ENCODE data around the gene TRIM2. TPM values are rescaled to one million over a fixed set of nuclear protein-coding genes. Genes with fewer than 3 reads are reported as not detected.
A peak's percentile ranks its signal among the peaks of the same experiment; 100 is the strongest.

The TRIM2 gene
- polyA plus RNA-seq, 1 of the 3 experiments (the other 2 are of a cell fraction): 16.4 TPM

DNA sequence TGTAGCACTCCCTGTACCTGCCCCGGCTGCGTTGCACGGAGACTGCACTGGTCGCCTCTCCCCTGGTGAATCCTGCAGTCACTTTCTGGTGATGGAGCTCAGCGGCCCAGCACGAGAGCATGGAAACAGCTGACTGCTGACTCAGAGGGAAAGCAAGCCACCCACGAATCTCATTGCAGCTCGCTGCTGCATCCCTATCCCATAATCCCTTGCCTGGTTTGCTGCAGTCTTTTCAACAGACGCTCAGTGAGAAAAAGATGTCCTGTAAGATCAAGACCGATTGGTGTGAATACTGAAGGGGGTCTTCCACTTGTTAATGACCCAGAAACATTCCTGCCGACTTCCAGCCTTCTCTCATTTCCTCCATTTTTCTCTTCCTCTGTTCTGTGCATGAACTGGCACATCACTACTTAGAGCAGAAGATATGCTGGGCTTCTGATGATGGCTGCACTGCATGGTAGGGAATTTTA lies 52.9 kb downstream of the TRIM2 start:
- POLR2A ChIA-PET: interaction anchor here (1.0 to 2.1 kb wide), 2 partner anchors 34 to 126 kb away, joined by 3 to 5 read pairs; no protein-coding TSS in a partner anchor
- Histone ChIP-seq H3K9me3 (no peaks in the 10 kb centered on the region), H3K4me1 (ENCODE audit: control insufficient read depth in 1 of 2, insufficient read depth in 2 of 2, low read depth in 1 of 2, low read length in 1 of 2) (peaks cover 21 to 37% of the 10 kb centered on the region in 2 experiments; a peak in 3 of 4 replicates), H3K9ac (peak overlapping the region; percentile 27; the same call in 1 of the 2 replicates), H3K27me3 (ENCODE audit: insufficient read depth) (no peaks in the 10 kb centered on the region), H3K79me2 (ENCODE audit: insufficient read depth) (peaks cover 46% of the 10 kb centered on the region), H3K27ac (ENCODE audit: low read depth in 2 of 2, low read length in 1 of 2) (peak overlapping the region; percentile 52 to 96), H3K36me3 (replicated peaks in 1 of 2; ENCODE audit: control insufficient read depth in 1 of 2, insufficient read depth in 2 of 2, low read length in 1 of 2) (no peaks in the 10 kb centered on the region), H2AFZ (ENCODE audit: low read depth) (peak overlapping the region; percentile 83), H4K20me1 (ENCODE audit: insufficient read depth) (no peaks in the 10 kb centered on the region), H3F3A (replicated peaks; ENCODE audit: insufficient read depth) (peaks cover 11% of the 10 kb centered on the region), H3K4me2 (peak overlapping the region; percentile 73), H3K4me3 (ENCODE audit: low read depth in 2 of 2, low read length in 1 of 2) (peak overlapping the region; percentile 47 to 51), H3K9me2 (no peaks in the 10 kb centered on the region)
- CTCF ChIA-PET: interaction anchor here (1.1 to 1.6 kb wide), 2 partner anchors 114 to 317 kb away, joined by 3 to 9 read pairs; no protein-coding TSS in a partner anchor
- peak; percentile 70 for DNase-seq
- 10% methylated on average over 11 of the region's 11 CpGs for WGBS (ENCODE audit: low lambda C conversion rate)
- TF ChIP-seq FOXM1 (IDR thresholded peaks at IDR 0.05; ENCODE audit: low read depth) (no peak), MXI1 (IDR thresholded peaks at IDR 0.05; ENCODE audit: low read depth, low read length) (peak; percentile 73), RFX5 (IDR thresholded peaks at IDR 0.05; ENCODE audit: low read length) (peak; percentile 94), ELF1 (IDR thresholded peaks at IDR 0.05) (no peak), FOXJ3 (CRISPR knock-in tag; IDR thresholded peaks at IDR 0.05) (no peak), TEAD4 (IDR thresholded peaks at IDR 0.05; ENCODE audit: borderline replicate concordance, insufficient read depth) (no peak), TCF12 (IDR thresholded peaks at IDR 0.05) (peak; percentile 43; the same call in 1 of the 2 replicates), YY1 (IDR thresholded peaks at IDR 0.05; ENCODE audit: low read depth) (0 out of 2 replicates have a peak, but pooled peaks have one; percentile 14), EP300 (IDR thresholded peaks at IDR 0.05; ENCODE audit: borderline replicate concordance in 1 of 2, low read depth in 1 of 2, low read length in 1 of 2) (no peak), EZH2phosphoT487 (IDR thresholded peaks at IDR 0.05; ENCODE audit: borderline replicate concordance, low read depth) (no peak), CHD2 (IDR thresholded peaks at IDR 0.05; ENCODE audit: low read length, partially characterized antibody) (peak; percentile 10), RCOR1 (IDR thresholded peaks at IDR 0.05; ENCODE audit: low read length) (peak; percentile 9; the same call in 1 of the 2 replicates), POLR2AphosphoS5 (IDR thresholded peaks at IDR 0.05; ENCODE audit: low read depth, low read length) (peak; percentile 53; the same call in 1 of the 2 replicates), GABPA (IDR thresholded peaks at IDR 0.05; ENCODE audit: low read depth) (no peak), FOSL2 (IDR thresholded peaks at IDR 0.05; ENCODE audit: borderline replicate concordance, low read depth) (peak; percentile 80; the same call in 1 of the 2 replicates), MEF2A (IDR thresholded peaks at IDR 0.05; ENCODE audit: borderline replicate concordance, low read depth) (no peak), SMC3 (IDR thresholded peaks at IDR 0.05; ENCODE audit: low read depth, low read length) (0 out of 2 replicates have a peak, but pooled peaks have one; percentile 0), SIN3A (IDR thresholded peaks at IDR 0.05; ENCODE audit: borderline replicate concordance, low read depth, low read length) (peak; percentile 80; the same call in 1 of the 2 replicates), TAF1 (IDR thresholded peaks at IDR 0.05; ENCODE audit: borderline replicate concordance, low read depth, low read length) (peak; percentile 32; the same call in 1 of the 2 replicates), NRF1 (IDR thresholded peaks at IDR 0.05; ENCODE audit: low read depth, low read length) (no peak)
- TF ChIP-seq, protein P1, sequence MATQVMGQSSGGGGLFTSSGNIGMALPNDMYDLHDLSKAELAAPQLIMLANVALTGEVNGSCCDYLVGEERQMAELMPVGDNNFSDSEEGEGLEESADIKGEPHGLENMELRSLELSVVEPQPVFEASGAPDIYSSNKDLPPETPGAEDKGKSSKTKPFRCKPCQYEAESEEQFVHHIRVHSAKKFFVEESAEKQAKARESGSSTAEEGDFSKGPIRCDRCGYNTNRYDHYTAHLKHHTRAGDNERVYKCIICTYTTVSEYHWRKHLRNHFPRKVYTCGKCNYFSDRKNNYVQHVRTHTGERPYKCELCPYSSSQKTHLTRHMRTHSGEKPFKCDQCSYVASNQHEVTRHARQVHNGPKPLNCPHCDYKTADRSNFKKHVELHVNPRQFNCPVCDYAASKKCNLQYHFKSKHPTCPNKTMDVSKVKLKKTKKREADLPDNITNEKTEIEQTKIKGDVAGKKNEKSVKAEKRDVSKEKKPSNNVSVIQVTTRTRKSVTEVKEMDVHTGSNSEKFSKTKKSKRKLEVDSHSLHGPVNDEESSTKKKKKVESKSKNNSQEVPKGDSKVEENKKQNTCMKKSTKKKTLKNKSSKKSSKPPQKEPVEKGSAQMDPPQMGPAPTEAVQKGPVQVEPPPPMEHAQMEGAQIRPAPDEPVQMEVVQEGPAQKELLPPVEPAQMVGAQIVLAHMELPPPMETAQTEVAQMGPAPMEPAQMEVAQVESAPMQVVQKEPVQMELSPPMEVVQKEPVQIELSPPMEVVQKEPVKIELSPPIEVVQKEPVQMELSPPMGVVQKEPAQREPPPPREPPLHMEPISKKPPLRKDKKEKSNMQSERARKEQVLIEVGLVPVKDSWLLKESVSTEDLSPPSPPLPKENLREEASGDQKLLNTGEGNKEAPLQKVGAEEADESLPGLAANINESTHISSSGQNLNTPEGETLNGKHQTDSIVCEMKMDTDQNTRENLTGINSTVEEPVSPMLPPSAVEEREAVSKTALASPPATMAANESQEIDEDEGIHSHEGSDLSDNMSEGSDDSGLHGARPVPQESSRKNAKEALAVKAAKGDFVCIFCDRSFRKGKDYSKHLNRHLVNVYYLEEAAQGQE (IDR thresholded peaks at IDR 0.05; ENCODE audit: low read depth, low read length): no peak
- TF ChIP-seq, protein P2, sequence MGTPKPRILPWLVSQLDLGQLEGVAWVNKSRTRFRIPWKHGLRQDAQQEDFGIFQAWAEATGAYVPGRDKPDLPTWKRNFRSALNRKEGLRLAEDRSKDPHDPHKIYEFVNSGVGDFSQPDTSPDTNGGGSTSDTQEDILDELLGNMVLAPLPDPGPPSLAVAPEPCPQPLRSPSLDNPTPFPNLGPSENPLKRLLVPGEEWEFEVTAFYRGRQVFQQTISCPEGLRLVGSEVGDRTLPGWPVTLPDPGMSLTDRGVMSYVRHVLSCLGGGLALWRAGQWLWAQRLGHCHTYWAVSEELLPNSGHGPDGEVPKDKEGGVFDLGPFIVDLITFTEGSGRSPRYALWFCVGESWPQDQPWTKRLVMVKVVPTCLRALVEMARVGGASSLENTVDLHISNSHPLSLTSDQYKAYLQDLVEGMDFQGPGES (IDR thresholded peaks at IDR 0.05; ENCODE audit: low read depth, low read length): no peak
- TF ChIP-seq, protein P3, sequence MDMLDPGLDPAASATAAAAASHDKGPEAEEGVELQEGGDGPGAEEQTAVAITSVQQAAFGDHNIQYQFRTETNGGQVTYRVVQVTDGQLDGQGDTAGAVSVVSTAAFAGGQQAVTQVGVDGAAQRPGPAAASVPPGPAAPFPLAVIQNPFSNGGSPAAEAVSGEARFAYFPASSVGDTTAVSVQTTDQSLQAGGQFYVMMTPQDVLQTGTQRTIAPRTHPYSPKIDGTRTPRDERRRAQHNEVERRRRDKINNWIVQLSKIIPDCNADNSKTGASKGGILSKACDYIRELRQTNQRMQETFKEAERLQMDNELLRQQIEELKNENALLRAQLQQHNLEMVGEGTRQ (IDR thresholded peaks at IDR 0.05; ENCODE audit: borderline replicate concordance, low read depth, low read length): no peak
- TF ChIP-seq, protein P4, sequence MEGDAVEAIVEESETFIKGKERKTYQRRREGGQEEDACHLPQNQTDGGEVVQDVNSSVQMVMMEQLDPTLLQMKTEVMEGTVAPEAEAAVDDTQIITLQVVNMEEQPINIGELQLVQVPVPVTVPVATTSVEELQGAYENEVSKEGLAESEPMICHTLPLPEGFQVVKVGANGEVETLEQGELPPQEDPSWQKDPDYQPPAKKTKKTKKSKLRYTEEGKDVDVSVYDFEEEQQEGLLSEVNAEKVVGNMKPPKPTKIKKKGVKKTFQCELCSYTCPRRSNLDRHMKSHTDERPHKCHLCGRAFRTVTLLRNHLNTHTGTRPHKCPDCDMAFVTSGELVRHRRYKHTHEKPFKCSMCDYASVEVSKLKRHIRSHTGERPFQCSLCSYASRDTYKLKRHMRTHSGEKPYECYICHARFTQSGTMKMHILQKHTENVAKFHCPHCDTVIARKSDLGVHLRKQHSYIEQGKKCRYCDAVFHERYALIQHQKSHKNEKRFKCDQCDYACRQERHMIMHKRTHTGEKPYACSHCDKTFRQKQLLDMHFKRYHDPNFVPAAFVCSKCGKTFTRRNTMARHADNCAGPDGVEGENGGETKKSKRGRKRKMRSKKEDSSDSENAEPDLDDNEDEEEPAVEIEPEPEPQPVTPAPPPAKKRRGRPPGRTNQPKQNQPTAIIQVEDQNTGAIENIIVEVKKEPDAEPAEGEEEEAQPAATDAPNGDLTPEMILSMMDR (IDR thresholded peaks at IDR 0.05): no peak
- TF ChIP-seq, protein P5, sequence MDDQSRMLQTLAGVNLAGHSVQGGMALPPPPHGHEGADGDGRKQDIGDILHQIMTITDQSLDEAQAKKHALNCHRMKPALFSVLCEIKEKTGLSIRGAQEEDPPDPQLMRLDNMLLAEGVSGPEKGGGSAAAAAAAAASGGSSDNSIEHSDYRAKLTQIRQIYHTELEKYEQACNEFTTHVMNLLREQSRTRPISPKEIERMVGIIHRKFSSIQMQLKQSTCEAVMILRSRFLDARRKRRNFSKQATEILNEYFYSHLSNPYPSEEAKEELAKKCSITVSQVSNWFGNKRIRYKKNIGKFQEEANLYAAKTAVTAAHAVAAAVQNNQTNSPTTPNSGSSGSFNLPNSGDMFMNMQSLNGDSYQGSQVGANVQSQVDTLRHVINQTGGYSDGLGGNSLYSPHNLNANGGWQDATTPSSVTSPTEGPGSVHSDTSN (IDR thresholded peaks at IDR 0.05): peak; percentile 69
